H1 (cell line): ENCODE data around the gene NAXE. TPM values are rescaled to one million over a fixed set of nuclear protein-coding genes. Genes with fewer than 3 reads are reported as not detected.

Experiments
- CTCF ChIA-PET: fragments of 300-600 bp; sonication (Branson Sonifier 250); formaldehyde crosslinking; loops from one replicate; lab custom pipeline; 2021; ENCODE audit not compliant: partially characterized antibody; lab: Charles Lee
- POLR2A ChIA-PET: fragments of 300-600 bp; sonication (Branson Sonifier 250); formaldehyde crosslinking; loops from one replicate; lab custom pipeline; 2021; ENCODE audit warnings: inconsistent platforms; ENCODE audit not compliant: partially characterized antibody; lab: Charles Lee
- DNase-seq, 2 experiments: peaks; one replicate each; pipeline versions ENCODE4 v3.0.0 to v3.0.0-alpha.2; 2010 to 2022; ENCODE audit warnings: low spot score in 2 of 2, low read depth in 1 of 2, mixed read lengths in 1 of 2
- FAIRE-seq: peaks from 2 replicates; lab custom pipeline; 2011; peaks lifted over from hg19 to GRCh38; lab: Jason Lieb, UNC
- H2AFZ ChIP-seq: 2 replicates; pipeline ENCODE4 v1.8.1; 2012; ENCODE audit warnings: low read length, inconsistent platforms
- H2AK5ac ChIP-seq: 2 replicates; pipeline ENCODE4 v1.6.1; 2013; ENCODE audit warnings: low read depth, low read length
- H2BK120ac ChIP-seq: replicated peaks from 2 replicates; pipeline ENCODE3; 2013; ENCODE audit warnings: low read depth, low read length, inconsistent platforms
- H2BK12ac ChIP-seq: 2 replicates; pipeline ENCODE4 v1.6.1; 2013; ENCODE audit warnings: low read depth, low read length
- H2BK15ac ChIP-seq: 2 replicates; pipeline ENCODE4 v1.6.1; 2013; ENCODE audit warnings: low read length
- H2BK20ac ChIP-seq: 2 replicates; pipeline ENCODE4 v1.6.1; 2013; ENCODE audit warnings: low read length
- H2BK5ac ChIP-seq: 2 replicates; pipeline ENCODE4 v1.6.1; 2013; ENCODE audit warnings: low read depth, low read length
- H3K14ac ChIP-seq: 2 replicates; pipeline ENCODE4 v1.6.1; 2013; ENCODE audit warnings: inconsistent platforms; ENCODE audit not compliant: insufficient read length
- H3K18ac ChIP-seq: 2 replicates; pipeline ENCODE4 v1.6.1; 2013; ENCODE audit warnings: low read length; ENCODE audit errors: extremely low read depth
- H3K23ac ChIP-seq: 2 replicates; pipeline ENCODE4 v1.6.1; 2013; ENCODE audit warnings: inconsistent platforms; ENCODE audit not compliant: insufficient read length
- H3K23me2 ChIP-seq: 2 replicates; pipeline ENCODE4 v1.6.1; 2013; ENCODE audit warnings: low read depth, low read length
- H3K27ac ChIP-seq: 2 replicates; pipeline ENCODE4 v1.6.1; 2011; ENCODE audit warnings: low read depth, low read length, inconsistent platforms
- H3K27me3 ChIP-seq, 4 experiments: replicated peaks in 1 of 4; 1 replicate in 1 of 4; 2 replicates in 3 of 4; pipeline versions ENCODE4 v1.6.1 to v1.8.1; 2011 to 2013; ENCODE audit warnings: low read length in 3 of 4, mild to moderate bottlenecking in 3 of 4, inconsistent platforms in 2 of 4, mixed read lengths in 2 of 4, moderate library complexity in 1 of 4; ENCODE audit not compliant: control insufficient read depth in 3 of 4, insufficient read depth in 3 of 4; ENCODE audit errors: extremely low read depth in 1 of 4
- H3K36me3 ChIP-seq, 4 experiments: 2 replicates each; pipeline versions ENCODE4 v1.6.1 to v1.8.1; 2011 to 2013; ENCODE audit warnings: mild to moderate bottlenecking in 4 of 4, low read length in 3 of 4, moderate library complexity in 2 of 4, control low read depth in 1 of 4, inconsistent platforms in 1 of 4; ENCODE audit not compliant: insufficient read depth in 4 of 4, control insufficient read depth in 2 of 4
- H3K4ac ChIP-seq: replicated peaks from 2 replicates; pipeline ENCODE3; 2013; ENCODE audit warnings: low read length, low read depth, mixed read lengths, inconsistent platforms; ENCODE audit not compliant: insufficient read length
- H3K4me1 ChIP-seq, 4 experiments: replicated peaks in 1 of 4; 1 replicate in 1 of 4; 2 replicates in 3 of 4; pipeline versions ENCODE4 v1.6.1 to v1.8.1; 2011 to 2013; ENCODE audit warnings: low read length in 3 of 4, inconsistent platforms in 2 of 4, mixed read lengths in 1 of 4; ENCODE audit not compliant: insufficient read depth in 4 of 4, control insufficient read depth in 3 of 4
- H3K4me2 ChIP-seq, 2 experiments: 2 replicates each; pipeline versions ENCODE4 v1.6.1 to v1.8.1; 2011 to 2013; ENCODE audit warnings: low read depth in 2 of 2, low read length in 2 of 2, control low read depth in 1 of 2, inconsistent platforms in 1 of 2, mild to moderate bottlenecking in 1 of 2; ENCODE audit not compliant: insufficient read depth in 1 of 2
- H3K4me3 ChIP-seq, 4 experiments: fragments of 200-600, 300-600 bp in 1 of 4; sonication (generic), shearing (Covaris generic), sonication (Bioruptor Twin) in 1 of 4; 2 replicates each; pipeline versions ENCODE4 v1.5.1 to v1.8.1; 2011 to 2016; ENCODE audit warnings: low read length in 4 of 4, low read depth in 3 of 4, control low read depth in 2 of 4, inconsistent platforms in 2 of 4, mild to moderate bottlenecking in 2 of 4, mixed read lengths in 1 of 4, moderate library complexity in 1 of 4; ENCODE audit not compliant: insufficient read depth in 2 of 4; ENCODE audit errors: extremely low read depth in 1 of 4
- H3K56ac ChIP-seq: replicated peaks from 2 replicates; pipeline ENCODE3; 2013; ENCODE audit warnings: low read depth, mild to moderate bottlenecking, mixed read lengths, low read length, inconsistent platforms; ENCODE audit not compliant: insufficient read length
- H3K79me1 ChIP-seq: 2 replicates; pipeline ENCODE4 v1.6.1; 2013; ENCODE audit warnings: low read depth, low read length, control low read depth
- H3K79me2 ChIP-seq, 2 experiments: 2 replicates each; pipeline versions ENCODE4 v1.6.1 to v1.8.1; 2012 to 2013; ENCODE audit warnings: low read length in 2 of 2, mild to moderate bottlenecking in 2 of 2, inconsistent platforms in 1 of 2; ENCODE audit not compliant: insufficient read depth in 2 of 2, control insufficient read depth in 1 of 2
- H3K9ac ChIP-seq, 4 experiments: replicated peaks in 1 of 4; 1 replicate in 1 of 4; 2 replicates in 3 of 4; pipeline versions ENCODE4 v1.6.1 to v1.8.1; 2011 to 2013; ENCODE audit warnings: low read depth in 3 of 4, low read length in 3 of 4, control low read depth in 2 of 4, mild to moderate bottlenecking in 2 of 4, moderate library complexity in 2 of 4, inconsistent platforms in 1 of 4; ENCODE audit errors: extremely low read depth in 1 of 4
- H3K9me3 ChIP-seq, 2 experiments: 2 replicates each; pipeline versions ENCODE4 v1.6.1 to v1.8.1; 2012 to 2013; ENCODE audit warnings: mild to moderate bottlenecking in 2 of 2, moderate library complexity in 2 of 2, control low read depth in 1 of 2, inconsistent platforms in 1 of 2, low read depth in 1 of 2, low read length in 1 of 2, mixed read lengths in 1 of 2; ENCODE audit not compliant: insufficient read depth in 2 of 2
- H4K20me1 ChIP-seq, 2 experiments: replicated peaks in 1 of 2; 2 replicates each; pipeline versions ENCODE3 to v1.8.1; 2011 to 2013; ENCODE audit warnings: inconsistent platforms in 2 of 2, low read length in 2 of 2, mild to moderate bottlenecking in 1 of 2; ENCODE audit not compliant: insufficient read depth in 2 of 2, control insufficient read depth in 1 of 2
- H4K5ac ChIP-seq: 2 replicates; pipeline ENCODE4 v1.6.1; 2013; ENCODE audit warnings: low read length, low read depth, mixed read lengths, inconsistent platforms; ENCODE audit not compliant: insufficient read length
- H4K8ac ChIP-seq: 2 replicates; pipeline ENCODE4 v1.8.0; 2013; ENCODE audit warnings: mild to moderate bottlenecking, moderate library complexity, low read length, inconsistent platforms; ENCODE audit not compliant: insufficient read depth; ENCODE audit errors: extremely low read depth
- H4K91ac ChIP-seq: replicated peaks from 2 replicates; pipeline ENCODE3; 2013; ENCODE audit warnings: low read length, mixed read lengths, inconsistent platforms; ENCODE audit not compliant: insufficient read length
- CTBP2 ChIP-seq: IDR thresholded peaks from 2 replicates; pipeline ENCODE4 v1.7.0; 2011; ENCODE audit warnings: borderline replicate concordance, mild to moderate bottlenecking, moderate library complexity, mixed read lengths, low read length; ENCODE audit not compliant: insufficient read depth, insufficient read length
- EP300 ChIP-seq, 2 experiments: IDR thresholded peaks; 1 replicate in 1 of 2; 2 replicates in 1 of 2; pipeline ENCODE4 v1.6.1; 2011 to 2012; ENCODE audit warnings: low read depth in 2 of 2, low read length in 2 of 2, mild to moderate bottlenecking in 2 of 2, borderline replicate concordance in 1 of 2, inconsistent platforms in 1 of 2, moderate library complexity in 1 of 2
- RFX5 ChIP-seq: IDR thresholded peaks from 2 replicates; pipeline ENCODE4 v1.6.1; 2011; ENCODE audit warnings: low read depth, low read length, improper control_type of control experiment, borderline replicate concordance
- WGBS, 2 experiments: shearing (Covaris generic) in 1 of 2; methylation state at CpG; one replicate each; pipeline versions ENCODE4 v1.1.6 to v1.1.7; 2013 to 2015; ENCODE audit warnings: low lambda C conversion rate in 2 of 2, mixed read lengths in 2 of 2, inconsistent platforms in 1 of 2, low coverage in 1 of 2, missing lambda C conversion rate in 1 of 2; ENCODE audit not compliant: insufficient replicate concordance in 2 of 2, insufficient coverage in 1 of 2, insufficient read length in 1 of 2; ENCODE audit errors: extremely low coverage in 1 of 2, missing lambda C conversion rate in 1 of 2; 5-methylcytosine and 5-hydroxymethylcytosine counted together
- polyA plus RNA-seq, 7 experiments: library from polyadenylated mRNA; depleted of rRNA in 3 of 7; stranded (reverse) in 5 of 7; unstranded in 2 of 7; fragments of >200 nt in 5 of 7; fragments of 200-250 nt in 2 of 7; gene quantifications; 1 replicate in 5 of 7; 2 replicates in 1 of 7; 4 replicates in 1 of 7; pipeline versions ENCODE4 v1.2.1 to v1.2.3, GENCODE V29; 2011 to 2013; ENCODE audit warnings: missing spikeins in 2 of 7, mixed read lengths in 2 of 7
- total RNA-seq: library from RNA; stranded (reverse); fragmentation: NEBNext Ultra II Directional; extraction: Animal tissue kit (Norgen Biotek cat#: 25700); gene quantifications from 2 replicates; pipeline ENCODE4 v1.2.1, GENCODE V29; 2021

The NAXE gene
- total and polyA plus RNA-seq, 2 of the 8 experiments (the other 6 are each of a cell fraction or from before 2014, with no cell fraction given) = 73.1 to 74.3 TPM

DNA sequence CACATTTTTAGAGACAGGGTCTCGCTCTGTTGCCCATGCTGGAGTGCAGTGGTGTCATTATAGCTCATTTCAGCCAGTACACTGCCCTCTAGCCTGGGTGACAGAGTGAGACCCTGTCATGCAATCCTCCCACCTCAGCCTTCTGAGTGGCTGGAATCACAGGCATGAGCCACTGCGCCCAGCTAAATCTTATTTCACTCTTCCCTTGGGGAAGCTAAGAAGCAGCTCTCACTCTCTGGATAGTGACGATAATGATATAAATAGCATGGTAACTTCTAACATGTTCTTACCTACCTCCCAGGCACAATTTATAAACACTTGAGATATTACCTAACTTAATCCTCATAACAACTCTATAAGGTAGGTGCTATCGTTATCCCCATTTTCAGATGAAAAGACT, 44.1 kb upstream of the NAXE start:
- H3K23ac ChIP-seq = no peak overlapping the region
- H3K4ac ChIP-seq = no peak overlapping the region
- H2BK20ac ChIP-seq = no peak overlapping the region
- H3K4me1 ChIP-seq = no peaks in the 10 kb centered on the region
- CTCF ChIA-PET = interaction anchor here (0.6 to 6.8 kb wide), 7 partner anchors 12 to 102 kb away, joined by 3 to 33 read pairs (median 3); no protein-coding TSS in a partner anchor
- H3K36me3 ChIP-seq = peaks cover 3 to 24% (median 14%) of the 10 kb centered on the region in 4 experiments; a peak in 7 of 8 replicates
- H4K91ac ChIP-seq = no peak overlapping the region
- no peaks in the 10 kb centered on the region for H3K23me2 ChIP-seq
- no peak overlapping the region for H2AK5ac ChIP-seq
- H3K79me2 ChIP-seq = no peaks in the 10 kb centered on the region
- POLR2A ChIA-PET = interaction anchor here (0.6 to 1.3 kb wide), 2 partner anchors 11 to 44 kb away, joined by 3 read pairs; no protein-coding TSS in a partner anchor
- no peak for TF ChIP-seq RFX5
- TF ChIP-seq EP300 (IDR thresholded peaks at IDR 0.05; ENCODE audit: borderline replicate concordance in 1 of 2, low read depth in 2 of 2, low read length in 2 of 2) = no peak
- TF ChIP-seq CTBP2 = no peak
- H3K27ac ChIP-seq = no peak overlapping the region
- 95% methylated on average over 4 of the region's 4 CpGs; no CpG with 5 or more reads in 1 of the 2 experiments for WGBS, 2 experiments
- no peaks in the 10 kb centered on the region for H3K79me1 ChIP-seq
- no peak overlapping the region for H3K4me2 ChIP-seq
- H4K20me1 ChIP-seq = peaks cover 0 to 8% of the 10 kb centered on the region in 2 experiments
- no peak overlapping the region for H4K5ac ChIP-seq
- no peak overlapping the region for H4K8ac ChIP-seq
- DNase-seq (no peak), FAIRE-seq (no peak)
- H3K4me3 ChIP-seq = no peak overlapping the region
- no peak overlapping the region for H2AFZ ChIP-seq
- H2BK12ac ChIP-seq = no peak overlapping the region
- no peak overlapping the region for H3K9ac ChIP-seq
- H3K9me3 ChIP-seq = no peaks in the 10 kb centered on the region
- no peak overlapping the region for H3K18ac ChIP-seq
- no peak overlapping the region for H2BK120ac ChIP-seq
- H2BK15ac ChIP-seq = no peak overlapping the region
- H3K56ac ChIP-seq = no peak overlapping the region
- H3K14ac ChIP-seq = no peak overlapping the region
- no peak overlapping the region for H2BK5ac ChIP-seq
- no peaks in the 10 kb centered on the region for H3K27me3 ChIP-seq
